SIG-M5 treated with dmso at 0.1 percent for 504 hours (cell line): Measurements from ENCODE around the gene VILL.
"Not testable (repeated sequence)": the region's sequence is repeated elsewhere in the genome, so short reads cannot be mapped to it uniquely, and the experiment has no call there.

ENCODE experiments used
- DNase-seq: peaks from one replicate; lab custom pipeline; 2025; ENCODE audit not compliant: unreplicated experiment; lab: John Stamatoyannopoulos, UW

VILL gene

DNA sequence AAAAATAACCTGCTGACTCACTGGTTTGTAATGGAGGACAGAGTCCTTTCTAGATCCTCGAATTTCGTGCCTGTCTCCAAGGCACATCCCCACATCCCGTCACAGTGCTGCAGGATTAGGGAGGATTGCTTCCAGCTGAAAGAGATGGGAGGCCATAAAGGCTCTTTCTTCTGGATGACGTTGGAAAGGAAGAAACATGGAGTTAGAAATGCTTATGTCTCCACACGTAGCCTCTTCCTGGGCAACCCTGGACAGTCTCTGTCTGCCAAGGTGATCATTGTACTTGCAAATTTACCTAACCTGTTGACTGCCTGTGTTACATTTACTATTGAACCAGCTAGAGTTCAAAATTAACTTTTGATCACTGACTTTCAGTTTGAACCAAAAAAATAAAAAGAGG lies 27.6 kb upstream of the VILL start:
- DNase-seq, result no peak

DNA sequence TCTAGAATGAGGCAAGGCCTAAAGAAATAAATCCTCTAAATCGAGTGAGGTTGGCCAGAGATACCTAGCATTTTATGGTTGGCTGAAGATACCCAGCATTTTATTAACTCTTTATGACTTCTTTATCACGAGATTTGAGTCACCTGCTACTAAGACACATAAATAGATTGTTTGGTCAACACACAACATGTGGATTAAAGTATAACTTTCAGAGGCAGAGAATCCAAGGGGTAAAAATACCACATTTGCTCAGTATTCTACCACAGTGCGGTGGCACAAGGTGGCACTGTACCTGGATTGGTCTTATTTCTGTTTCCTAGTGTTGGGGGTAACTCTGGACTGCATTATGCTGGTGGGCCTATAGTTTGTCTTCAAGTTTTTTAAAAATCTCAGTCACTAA lies 27.0 kb upstream of the VILL start:
- DNase-seq, result no peak

DNA sequence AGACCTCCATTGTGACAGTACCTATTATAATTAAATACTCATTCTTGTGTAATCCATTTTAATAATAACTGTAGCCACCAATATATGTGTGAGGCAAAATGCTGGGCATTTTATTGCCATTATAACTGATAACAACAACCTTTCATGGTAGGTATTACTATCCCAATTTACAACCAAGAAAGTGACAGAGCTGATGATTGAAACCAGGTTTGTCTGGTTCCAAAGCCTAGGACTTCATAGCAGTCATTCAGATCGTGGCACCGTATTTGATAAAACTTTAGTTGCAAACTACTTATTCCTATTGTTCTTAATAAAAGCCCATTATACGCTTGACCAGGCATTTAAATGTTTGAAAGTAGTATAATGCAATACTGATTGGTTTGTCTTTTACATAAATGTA lies 26.4 kb upstream of the VILL start:
- no peak for DNase-seq

DNA sequence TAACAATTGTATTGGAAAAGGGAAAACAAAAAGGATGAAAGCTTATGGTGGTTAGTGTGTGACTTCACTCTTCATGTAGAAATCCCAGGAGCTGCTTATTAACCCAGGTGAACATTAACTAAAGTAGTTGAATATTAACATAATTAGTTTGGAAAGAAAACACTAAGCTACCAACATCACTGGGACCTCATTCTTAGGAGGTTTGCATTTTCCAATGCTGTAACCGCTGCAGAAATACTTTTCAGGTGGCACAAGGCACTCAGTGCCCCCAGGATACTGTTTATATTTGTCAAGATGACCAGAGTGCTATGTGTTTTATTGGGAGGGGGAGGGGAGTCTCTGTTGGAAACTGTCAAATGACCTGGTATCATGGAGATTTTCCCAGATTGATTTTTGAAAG lies 25.9 kb upstream of the VILL start:
- no peak for DNase-seq

DNA sequence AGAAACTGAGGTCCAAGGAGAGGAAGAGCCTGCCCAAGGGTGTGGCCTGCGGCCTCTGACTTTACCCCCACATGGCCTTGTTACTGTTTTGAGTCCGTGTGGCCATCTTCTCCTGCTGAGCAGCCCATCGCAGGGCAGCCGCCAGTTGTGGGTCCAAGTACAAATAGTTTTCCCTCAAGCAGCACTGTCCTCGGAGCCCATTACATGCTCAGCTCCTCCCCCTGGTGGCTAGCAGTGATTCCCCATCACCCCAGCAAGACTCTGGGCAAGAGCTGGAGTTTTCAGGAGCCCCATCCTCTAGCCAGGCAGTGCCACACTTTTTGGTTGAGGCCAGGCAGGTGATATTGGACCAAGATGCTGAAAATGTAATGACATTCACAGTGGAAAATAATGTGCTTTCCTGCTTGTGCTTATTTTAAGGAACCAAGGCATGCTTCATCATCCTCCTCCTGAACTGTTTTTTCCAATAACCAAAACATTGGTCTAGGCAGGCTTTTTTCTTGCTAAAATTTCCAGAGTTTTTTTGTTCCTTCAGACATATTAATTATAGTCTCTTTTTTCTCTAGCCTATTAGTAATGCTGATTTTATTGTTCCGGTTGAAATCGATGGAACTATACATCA lies 23.2 kb upstream of the VILL start:
- DNase-seq, result peak; percentile 47

DNA sequence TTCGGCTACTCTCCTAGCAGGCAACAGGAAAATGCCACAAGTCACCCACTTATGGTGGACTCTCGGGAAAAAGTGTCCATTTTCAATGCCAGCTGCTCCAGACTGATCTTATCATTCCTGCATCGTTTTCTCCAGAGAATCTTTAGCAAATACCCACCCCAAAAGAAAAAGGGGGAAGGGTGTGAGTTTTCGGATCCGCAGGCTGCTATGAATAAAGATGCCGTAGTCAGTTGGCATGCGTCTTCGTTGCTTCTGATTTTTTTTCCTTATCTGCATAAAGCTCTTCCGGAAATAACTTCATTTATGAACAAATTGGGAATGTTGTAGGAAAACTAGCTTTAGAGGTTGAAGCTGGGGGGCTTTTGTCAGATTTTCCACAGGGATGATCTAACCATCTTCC lies 22.4 kb upstream of the VILL start:
- no peak for DNase-seq

DNA sequence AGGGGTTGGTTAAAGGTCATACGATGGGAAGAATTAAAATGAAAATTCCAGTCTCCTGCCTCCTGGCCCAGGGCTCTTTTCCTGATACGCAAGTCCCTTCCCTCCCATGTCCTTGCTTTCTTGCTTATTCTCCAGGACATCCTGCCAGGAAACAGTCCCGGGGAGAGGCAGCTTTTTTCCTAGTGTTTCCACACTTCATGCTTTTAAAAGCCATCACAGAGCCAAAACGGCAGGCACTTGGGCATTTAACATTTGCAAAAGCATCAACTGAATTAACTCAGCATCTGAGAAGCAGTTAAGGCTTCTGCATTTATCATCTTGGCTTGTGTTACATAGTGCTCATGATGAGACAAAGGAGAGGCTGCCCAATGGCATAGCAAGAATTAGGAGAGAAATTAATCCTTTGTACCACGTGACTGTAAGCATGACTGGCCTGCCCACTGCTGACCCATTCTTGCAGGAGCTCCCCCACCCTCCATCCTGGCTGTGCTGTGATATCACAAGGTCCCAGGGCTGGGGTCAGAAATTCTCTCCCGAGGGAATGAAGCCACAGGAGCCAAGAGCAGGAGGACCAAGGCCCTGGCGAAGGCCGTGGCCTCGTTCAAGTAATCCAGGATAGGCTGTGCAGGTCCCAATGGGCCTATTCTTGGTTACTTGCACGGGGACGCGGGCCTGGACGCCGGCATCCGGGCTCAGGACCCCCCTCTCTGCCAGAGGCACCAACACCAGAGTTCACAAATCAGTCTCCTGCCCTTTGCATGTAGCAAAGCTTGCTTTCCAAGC lies 21.6 kb upstream of the VILL start:
- DNase-seq, result no peak

DNA sequence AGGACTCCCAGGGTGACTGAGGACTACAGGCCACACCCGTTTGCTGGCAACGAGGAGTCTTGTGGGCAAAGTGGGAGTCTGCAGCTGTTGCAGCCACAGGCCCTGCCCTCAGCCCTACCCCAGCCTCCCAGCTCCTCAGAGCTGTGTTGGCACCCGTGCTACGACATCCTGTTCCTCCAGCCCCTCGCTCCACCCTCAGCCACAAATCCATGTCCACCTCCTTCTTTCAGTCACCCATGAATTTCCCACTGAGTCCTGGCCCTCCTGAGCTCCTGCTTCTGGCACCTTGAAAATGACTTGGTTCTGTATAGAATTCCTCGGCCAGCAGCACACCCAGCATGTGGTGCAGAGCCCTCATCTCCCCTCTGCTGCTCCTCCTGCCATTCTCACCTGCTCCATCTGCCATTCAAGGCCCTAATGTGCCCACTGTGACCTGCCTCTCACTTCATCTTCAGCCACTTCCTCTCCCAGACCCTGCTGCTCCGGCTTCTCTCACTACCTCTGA lies 20.9 kb upstream of the VILL start:
- DNase-seq, result no peak

DNA sequence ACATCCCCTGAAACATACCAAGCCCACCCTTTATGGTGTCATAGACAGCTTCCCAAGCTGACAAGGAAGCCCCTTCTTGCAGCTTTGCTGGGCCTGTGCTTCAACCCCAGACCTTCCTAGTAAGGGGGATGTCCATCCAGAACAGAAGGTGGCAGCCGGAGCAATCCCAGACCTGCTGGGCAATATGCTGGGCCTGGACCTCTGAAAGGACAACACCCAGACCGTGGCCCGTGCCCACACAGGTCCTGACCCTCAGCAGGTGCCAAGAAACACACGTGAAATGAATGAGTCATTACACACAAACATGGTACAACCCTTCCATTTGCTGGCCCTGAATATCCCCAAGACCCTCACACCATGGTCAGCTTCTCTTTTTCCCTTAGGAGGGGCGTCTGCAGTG lies 19.8 kb upstream of the VILL start:
- no peak for DNase-seq

DNA sequence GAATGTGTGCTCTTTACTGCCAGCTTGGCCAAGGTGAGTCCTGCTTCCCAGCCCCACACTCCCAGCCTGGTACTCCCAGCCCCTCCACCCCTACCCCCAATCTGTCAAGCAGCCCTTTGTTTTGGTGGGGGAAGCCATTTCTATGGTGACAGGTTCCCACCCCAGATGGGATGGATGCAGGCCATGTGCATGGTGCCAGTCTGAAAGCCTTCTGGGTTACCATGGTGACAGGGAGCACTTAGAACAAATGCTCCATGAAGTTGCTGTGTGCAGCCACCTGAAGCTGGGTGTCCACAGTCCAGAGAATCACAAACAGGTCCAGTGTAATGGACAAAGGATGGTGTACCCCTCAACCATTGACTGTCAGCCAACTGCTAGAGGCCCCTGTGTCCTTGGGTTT lies 19.1 kb upstream of the VILL start:
- no peak for DNase-seq

DNA sequence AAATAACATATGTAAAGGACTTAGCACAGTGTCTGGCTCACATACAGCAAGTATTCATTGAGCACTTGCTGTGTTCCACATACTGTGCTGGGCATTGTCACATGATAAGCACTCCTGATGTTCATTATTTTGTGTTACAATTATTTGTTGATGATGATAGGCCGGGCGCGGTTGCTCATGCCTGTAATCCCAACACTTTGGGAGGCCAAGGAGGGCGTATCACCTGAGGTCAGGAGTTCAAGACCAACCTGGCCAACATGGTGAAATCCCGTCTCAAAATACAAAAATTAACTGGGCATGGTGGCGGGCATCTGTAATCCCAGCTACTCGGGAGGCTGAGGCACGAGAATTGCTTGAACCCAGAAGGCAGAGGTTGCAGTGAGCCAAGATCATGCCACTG lies 18.5 kb upstream of the VILL start:
- DNase-seq, result not testable (repeated sequence)

DNA sequence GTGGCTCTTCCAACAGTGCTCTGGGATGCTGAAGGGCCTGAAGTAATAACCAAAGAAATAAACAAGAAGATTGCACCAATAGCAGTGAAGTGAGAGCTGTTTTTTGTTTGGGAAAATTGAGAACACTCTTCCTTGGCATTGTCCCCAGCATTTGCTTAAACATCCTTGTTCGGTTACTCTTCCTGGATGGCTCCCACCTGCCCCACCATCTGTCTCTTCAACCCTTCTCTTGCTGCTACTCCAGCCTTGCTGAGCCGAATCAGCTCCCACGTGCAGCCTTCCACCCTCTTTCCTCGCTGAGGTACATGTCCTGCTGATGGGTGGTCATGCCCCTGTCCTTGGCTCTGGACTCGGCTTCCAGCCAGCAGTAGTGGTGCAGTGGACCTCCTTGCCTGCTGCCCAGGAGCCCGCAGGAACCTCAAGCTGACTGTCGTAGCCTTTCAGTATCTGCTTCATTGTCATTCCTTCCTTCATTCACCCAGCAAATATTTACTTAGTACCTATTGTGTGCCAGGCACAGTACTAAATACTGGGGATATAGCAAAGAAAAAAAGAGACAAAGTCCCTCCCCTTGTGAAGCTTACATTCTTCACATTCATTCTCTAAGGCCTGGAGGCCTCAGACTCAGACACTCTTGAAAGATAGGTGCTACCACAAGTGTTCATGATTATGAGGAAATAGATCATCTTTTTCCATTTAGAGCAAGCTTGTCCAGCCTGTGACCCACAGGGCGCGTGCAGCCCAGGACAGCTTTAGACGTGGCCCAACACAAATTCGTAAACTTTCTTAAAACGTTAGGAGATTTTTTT lies 17.1 kb upstream of the VILL start:
- DNase-seq, result no peak

DNA sequence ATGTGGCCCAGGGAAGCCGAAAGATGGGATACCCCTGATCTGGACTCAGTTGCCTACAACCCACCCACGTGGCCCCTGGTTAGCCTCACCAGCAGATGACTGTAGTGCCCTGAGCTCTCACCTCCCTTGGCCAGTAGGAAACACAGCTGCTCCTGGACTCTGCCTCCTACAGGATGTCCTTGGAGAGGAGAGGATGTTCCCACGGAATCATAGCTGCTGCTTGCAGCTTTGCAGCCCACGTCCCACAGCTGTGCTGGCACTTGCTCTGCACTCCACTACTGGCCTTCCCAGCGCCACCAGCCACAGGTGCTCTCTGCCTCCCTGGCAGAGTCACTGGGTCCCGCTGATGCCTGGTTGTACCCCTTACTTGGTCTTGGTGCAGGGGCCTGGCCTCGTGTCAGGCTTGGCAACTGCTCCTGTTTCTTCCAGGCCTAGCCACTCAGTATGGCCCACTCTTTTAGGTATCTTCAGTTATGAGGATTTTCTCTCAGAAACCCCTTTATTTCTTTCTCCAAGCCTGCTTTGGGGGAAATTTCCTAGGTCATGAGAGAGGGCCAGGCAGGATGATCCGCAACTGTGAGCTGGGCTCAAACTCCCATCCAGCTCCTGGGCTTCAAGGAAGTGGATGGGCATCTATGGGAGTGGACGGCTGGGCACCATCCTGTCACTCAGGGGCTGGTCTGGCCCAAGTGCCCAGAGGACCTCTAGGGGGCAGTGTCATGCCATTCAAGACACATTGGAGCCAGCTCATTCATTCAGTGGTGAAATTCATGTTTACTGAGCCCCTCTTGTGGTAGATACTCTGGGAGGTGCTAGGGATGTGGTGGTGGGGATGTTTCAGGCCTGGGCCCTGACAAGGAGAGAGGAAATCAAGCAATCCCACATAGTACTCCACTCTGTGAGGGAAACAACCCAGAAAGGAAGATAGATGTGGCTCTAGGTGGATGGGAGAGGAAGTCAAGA lies 16.2 kb upstream of the VILL start:
- peak; percentile 71 for DNase-seq

DNA sequence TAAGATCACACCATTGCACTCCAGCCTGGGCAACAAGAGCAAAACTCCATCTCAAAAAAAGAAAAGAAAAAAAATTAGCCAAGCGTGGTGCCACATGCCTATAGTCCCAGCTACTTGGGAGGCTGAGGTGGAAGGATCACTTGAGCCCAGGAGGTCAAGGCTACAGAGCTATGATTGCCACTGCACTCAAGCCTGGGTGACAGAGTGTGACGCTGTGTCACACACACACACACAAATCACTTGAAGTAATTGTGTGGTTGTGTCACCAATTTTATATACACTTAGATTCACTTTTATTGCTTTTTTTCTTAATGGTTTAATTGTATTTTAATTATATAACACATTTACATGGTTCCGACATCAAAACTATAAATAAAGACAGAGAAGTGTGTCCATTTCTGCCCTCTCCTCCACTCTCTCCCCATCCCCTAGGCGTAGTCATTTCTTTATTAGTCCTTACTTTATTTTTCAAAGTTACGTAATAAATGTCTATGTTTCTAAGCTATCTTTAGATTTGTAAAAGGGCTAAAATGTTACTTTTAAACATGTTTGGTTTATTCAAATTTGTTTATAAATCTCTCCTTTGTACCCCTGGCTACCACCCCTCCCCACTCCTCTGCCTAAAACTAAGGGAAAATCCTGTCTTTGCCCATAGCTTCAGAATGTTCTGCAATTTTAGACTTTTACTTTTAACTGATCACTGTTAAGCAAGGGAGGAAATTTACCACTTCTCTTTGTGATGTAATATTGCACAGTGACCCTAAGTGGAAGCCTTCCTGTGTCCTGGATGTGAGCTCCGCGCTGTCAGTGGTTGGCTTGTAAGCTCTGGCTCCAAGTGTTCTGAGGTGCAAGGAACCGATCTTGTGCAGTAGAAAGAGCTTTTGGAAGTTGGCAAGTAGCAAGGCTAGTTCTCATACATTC lies 10.8 kb upstream of the VILL start:
- peak; percentile 95 for DNase-seq

DNA sequence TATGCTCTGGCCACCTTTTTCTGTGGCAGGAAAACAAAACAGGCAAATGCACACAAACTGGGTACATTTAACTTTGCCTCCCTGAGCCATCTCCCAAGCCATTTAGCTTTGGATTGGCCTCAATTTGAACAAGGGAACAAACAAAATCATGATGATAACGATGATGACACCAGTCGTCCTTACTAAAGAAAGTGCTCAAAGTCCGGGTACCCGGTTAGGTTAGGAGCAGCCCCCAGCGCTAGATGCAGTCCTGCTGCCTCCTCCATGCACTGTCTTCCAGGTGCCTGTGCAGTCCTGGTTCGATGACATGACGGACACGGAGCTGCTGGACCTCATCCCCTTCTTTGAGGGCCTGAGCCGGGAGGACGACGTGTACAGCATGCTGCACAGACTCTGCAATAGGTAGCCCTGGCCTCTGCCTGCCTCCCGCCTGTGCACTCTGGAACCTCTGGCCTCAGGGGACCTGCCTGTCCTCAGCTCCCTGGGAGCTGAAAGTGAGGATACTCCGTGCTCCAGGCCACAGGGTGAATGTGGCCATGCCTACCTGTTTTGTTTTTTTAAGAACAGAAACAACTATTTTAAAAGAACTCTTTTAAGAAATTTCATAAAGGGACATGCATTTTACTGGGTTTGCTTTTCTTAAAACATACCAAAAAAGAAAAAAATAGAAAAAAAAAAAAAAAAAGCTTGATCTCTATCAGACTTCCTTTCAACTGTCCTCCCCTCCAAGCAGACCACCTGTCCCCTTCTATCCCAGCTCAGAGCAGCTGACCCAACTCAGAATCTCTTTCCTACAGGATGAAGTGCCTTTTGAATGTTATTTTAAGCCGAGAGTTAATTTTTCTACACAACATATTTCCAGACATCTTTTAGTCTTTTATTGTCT lies 9.9 kb upstream of the VILL start:
- DNase-seq, result no peak

DNA sequence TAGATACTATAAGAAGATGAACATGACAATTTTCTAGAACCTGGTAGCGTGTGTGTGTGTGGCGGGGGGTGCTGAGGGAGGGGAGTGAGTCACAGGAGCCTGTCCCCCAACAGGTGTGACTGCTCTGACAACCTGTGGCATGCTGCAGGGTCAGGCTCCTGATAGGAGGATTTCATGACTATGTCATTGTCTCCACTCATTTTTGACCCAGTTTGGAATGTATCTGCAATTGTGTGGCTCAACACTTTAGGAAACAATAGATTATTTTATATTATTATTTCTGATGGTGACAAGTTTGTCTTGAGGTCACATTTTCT lies 9.3 kb upstream of the VILL start:
- DNase-seq, result no peak

DNA sequence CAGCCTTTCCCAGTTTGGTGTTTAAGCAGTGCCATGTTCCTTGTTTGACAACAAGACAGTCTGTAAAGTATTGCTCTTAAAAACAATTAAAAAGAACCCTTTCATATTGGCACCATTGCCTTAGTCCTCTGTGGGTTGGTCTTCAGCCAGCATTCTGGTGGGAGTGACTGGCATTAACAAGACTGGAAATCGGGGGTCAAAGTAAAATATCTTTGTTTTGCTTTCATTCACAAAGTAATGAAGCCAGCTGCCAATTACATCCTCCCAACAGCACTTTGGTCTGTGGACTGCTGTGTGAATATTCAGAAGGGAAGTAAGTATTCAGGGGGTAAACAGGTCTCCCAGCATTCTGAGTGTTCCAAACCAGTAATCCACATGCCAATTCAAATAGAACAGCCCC lies 8.3 kb upstream of the VILL start:
- DNase-seq, result no peak

DNA sequence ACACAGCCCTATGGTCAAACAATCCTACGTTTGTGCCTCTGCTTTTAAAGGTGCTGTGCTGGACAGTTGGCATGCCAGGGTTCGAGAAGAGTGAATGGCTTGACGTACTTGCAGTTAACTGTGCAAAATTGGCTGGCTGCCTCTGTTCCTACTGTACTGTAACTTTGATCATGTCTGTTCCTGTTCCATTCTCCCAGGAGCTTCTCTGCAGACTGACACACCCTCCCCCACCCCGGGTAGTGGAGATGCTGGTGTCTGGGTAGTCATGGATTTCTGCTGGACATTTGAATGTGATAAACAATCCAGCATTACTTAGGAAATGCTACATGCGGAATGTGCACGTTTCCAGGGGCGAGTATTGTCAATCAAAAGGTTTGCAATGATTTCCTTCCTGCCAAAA lies 6.5 kb upstream of the VILL start:
- DNase-seq, result no peak

DNA sequence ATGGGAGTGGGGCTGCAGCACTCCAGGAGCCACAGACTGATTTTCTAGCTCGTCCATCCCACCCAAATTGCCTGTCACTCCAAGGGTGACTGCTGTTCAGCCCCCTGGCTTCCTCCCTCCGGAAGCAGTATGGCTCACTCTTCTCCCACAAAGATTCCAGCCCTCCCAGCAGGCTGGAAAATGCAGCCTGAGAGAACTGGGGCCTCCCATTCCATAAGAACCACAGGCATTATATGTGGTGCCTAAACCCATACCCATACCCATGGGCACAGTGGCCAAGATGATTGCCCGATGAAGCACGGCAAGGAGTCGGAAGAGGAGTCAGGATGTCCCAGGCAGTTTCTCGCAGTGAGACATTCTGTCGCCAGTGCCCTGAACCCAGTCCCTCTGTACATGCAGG lies 6.0 kb upstream of the VILL start:
- DNase-seq, result no peak
